ENCODE data around the gene PAX8.

DNA sequence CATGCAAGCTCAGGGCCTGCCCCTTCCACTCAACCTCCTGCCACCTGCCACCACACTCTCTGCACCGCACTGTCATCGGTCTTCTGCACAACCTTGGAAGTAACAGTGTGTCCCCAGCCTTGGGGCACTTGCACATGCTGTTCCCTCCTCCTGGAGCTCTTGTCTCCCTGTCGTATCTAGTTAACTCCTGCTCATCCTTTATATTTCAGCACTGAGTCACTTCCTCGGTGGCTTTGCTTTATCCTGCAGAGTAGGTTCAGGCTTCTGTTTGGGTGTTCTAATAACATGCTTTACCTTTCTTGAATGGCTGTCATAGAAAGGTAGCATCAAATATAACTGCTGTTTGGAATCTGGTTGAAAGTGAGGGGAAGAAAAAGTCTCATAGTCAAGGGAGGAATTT lies 25.3 kb downstream of the PAX8 start:
- TF ChIP-seq POLR2AphosphoS5 (IDR thresholded peaks at IDR 0.05; ENCODE audit: low read depth, low read length): no peak
- no peak for TF ChIP-seq POLR2A (IDR thresholded peaks at IDR 0.05; ENCODE audit: low read depth, low read length)

All from GM12892 (cell line).